ENCODE data around the gene SLIT3. TPM values are rescaled to one million over a fixed set of nuclear protein-coding genes. Genes with fewer than 3 reads are reported as not detected.

Gene SLIT3
- total RNA-seq, 1 donor from 2014 or later = 52.8 TPM

DNA sequence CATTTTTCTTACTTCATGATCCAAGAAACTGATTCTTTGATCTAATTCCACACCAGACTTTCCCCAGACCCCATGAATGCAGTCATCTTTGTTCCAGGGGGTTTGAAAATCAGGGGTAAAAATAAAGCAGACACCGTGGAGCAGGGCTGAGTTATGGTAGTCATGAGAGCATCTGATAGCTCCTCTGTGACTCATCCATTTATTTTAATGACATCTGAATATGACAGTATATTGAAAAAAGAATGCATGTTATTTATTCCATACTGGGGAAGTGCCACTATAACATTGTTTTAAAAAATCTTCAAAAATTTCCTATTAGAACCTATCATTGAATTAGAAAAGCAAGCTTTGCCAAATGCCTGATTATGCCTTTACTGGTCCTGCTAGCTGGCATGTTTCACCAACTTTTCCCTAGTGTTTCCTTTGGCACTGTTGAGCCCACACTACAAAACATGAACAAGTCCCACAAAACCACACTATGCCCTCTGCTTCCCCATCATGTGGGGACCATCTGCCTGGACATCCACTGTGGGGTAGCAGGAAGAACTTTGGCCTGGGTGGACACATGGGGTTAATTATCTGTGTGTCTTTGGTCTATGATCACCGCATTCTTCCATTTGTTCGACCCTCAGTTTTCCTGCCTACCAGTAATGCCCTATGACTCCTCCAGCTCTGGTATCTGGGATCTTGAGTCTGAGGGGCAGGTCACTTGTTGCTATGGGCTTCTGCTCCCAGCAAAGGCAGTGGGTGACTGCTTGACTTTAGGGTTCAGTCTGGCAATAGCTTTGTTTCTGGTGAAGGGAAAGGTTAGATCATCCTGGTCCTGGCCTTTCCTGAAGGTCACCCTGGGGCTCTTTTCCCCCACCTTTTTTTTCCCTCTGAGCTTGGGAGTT is 639.1 kb downstream of the SLIT3 start:
- TF ChIP-seq POLR2AphosphoS5 (IDR thresholded peaks at IDR 0.05; ENCODE audit: insufficient read depth in 1 of 2, low read depth in 1 of 2) (no peak), CTCF (IDR thresholded peaks at IDR 0.05) (no peak), POLR2A (IDR thresholded peaks at IDR 0.05) (no peak)
- Histone ChIP-seq H3K9me3 (no peaks in the 10 kb centered on the region), H3K4me1 (no peaks in the 10 kb centered on the region), H3K4me3 (no peak overlapping the region), H3K36me3 (peaks cover 0 to 3% of the 10 kb centered on the region in 2 donors), H3K27me3 (no peaks in the 10 kb centered on the region), H3K27ac (no peak overlapping the region)
- intact Hi-C loops (cut with DNase I) = no loop called here
- no peak for DNase-seq (ENCODE audit: extremely low spot score in 2 of 2)

GRCh38 chr5:168660691-168661090 is 640.2 kb downstream of the SLIT3 start:
- Histone ChIP-seq H3K4me1 (peaks cover 8% of the 10 kb centered on the region), H3K9me3 (no peaks in the 10 kb centered on the region), H3K36me3 (no peaks in the 10 kb centered on the region), H3K4me3 (no peak overlapping the region), H3K27ac (no peak overlapping the region), H3K27me3 (no peaks in the 10 kb centered on the region)
- no peak for DNase-seq (ENCODE audit: extremely low spot score in 2 of 2)
- TF ChIP-seq POLR2A (IDR thresholded peaks at IDR 0.05) (no peak), CTCF (IDR thresholded peaks at IDR 0.05) (no peak)
- intact Hi-C loops (cut with DNase I) = no loop called here

DNA sequence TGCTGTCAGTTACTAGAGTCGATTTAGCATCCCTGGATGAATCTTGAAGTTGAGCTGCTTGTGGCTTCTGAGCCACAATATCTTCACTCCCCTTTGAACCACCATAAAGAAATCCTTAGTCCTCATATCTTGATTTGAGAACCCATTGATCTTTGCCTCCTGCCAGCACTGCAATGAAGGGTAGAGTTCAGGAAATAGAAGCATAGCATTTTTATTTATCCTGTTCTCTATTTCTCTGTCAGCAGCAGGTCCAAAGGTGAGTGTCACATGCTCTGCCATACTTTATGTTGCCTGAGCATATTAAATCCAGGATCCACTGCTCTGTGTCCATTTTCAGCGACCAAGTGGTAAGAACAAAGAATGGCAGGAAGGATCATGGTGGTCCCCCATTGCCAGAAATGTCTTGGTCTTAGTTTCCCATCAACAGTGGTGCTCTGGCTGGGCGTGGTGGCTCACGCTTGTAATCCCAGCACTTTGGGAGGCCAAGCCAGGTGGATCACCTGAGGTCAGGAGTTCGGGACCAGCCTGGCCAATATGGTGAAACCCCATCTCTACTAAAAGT is 641.6 kb downstream of the SLIT3 start:
- H3K4me3 ChIP-seq = no peak overlapping the region
- no peaks in the 10 kb centered on the region for H3K36me3 ChIP-seq
- no peak for DNase-seq (ENCODE audit: extremely low spot score in 2 of 2)
- no peak for TF ChIP-seq POLR2AphosphoS5 (IDR thresholded peaks at IDR 0.05; ENCODE audit: insufficient read depth in 1 of 2, low read depth in 1 of 2)
- TF ChIP-seq CTCF (IDR thresholded peaks at IDR 0.05) = no peak
- no peak for TF ChIP-seq POLR2A (IDR thresholded peaks at IDR 0.05)
- H3K4me1 ChIP-seq = peaks cover 11% of the 10 kb centered on the region
- H3K27ac ChIP-seq = no peak overlapping the region
- intact Hi-C loops (cut with DNase I) = no loop called here
- H3K9me3 ChIP-seq = no peaks in the 10 kb centered on the region
- H3K27me3 ChIP-seq = no peaks in the 10 kb centered on the region

DNA sequence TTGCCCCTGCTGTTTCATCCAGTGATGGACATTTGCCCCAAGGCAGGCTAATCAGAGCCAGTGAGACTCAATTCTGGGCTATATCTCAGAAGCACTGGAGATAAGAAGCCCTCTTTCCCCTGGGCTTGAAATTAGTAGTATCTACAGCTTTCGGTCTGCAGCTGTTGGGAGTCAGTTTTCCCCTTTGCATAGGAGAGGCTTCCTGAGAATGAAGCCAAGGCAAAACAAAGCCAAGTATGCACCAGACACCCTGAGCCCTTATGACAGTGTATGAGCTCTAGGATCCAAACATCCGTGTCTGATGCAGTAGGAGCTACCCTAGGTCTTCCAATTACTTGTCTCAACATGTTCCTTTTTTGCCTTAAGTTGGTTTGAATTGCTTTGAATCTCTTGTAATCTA is 642.5 kb downstream of the SLIT3 start:
- peaks cover 20% of the 10 kb centered on the region for H3K4me1 ChIP-seq
- no peak overlapping the region for H3K27ac ChIP-seq
- intact Hi-C loops (cut with DNase I) = no loop called here
- no peak for TF ChIP-seq POLR2A (IDR thresholded peaks at IDR 0.05)
- no peak for TF ChIP-seq POLR2AphosphoS5 (IDR thresholded peaks at IDR 0.05; ENCODE audit: insufficient read depth in 1 of 2, low read depth in 1 of 2)
- no peak for TF ChIP-seq CTCF (IDR thresholded peaks at IDR 0.05)
- H3K4me3 ChIP-seq = no peak overlapping the region
- H3K9me3 ChIP-seq = no peaks in the 10 kb centered on the region
- no peaks in the 10 kb centered on the region for H3K36me3 ChIP-seq
- no peaks in the 10 kb centered on the region for H3K27me3 ChIP-seq
- no peak for DNase-seq (ENCODE audit: extremely low spot score in 2 of 2)

DNA sequence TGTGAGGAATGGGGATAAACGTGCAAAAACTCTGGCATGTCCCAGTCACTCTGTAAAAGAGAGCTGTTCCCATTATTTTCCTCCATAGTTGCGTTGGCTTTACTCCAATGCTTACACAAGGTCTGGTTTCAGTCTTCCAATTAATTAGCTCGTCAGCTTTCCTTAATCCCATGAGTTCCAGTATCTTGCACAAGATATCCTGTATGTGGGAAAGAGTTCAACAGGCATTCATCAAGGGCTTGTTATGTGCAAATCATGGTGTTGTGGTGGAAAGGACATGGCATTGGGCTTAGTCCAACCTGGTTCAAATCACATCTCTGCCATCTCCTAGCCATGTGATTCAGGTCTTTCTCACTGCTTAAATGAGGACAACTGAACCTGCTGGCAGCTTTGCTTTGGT is 644.3 kb downstream of the SLIT3 start:
- no peaks in the 10 kb centered on the region for H3K27me3 ChIP-seq
- no peak overlapping the region for H3K27ac ChIP-seq
- intact Hi-C loops (cut with DNase I) = no loop called here
- H3K4me1 ChIP-seq = peaks cover 21% of the 10 kb centered on the region
- no peak overlapping the region for H3K4me3 ChIP-seq
- H3K36me3 ChIP-seq = no peaks in the 10 kb centered on the region
- TF ChIP-seq POLR2A (IDR thresholded peaks at IDR 0.05) (no peak), CTCF (IDR thresholded peaks at IDR 0.05) (no peak), POLR2AphosphoS5 (IDR thresholded peaks at IDR 0.05; ENCODE audit: insufficient read depth in 1 of 2, low read depth in 1 of 2) (no peak)
- no peaks in the 10 kb centered on the region for H3K9me3 ChIP-seq
- no peak for DNase-seq (ENCODE audit: extremely low spot score in 2 of 2)
